Calu3 (cell line): ENCODE results near the gene GOLT1B. TPM values are rescaled to one million over a fixed set of nuclear protein-coding genes. Genes with fewer than 3 reads are reported as not detected.

Experiments used
- BruUV-seq: library from RNA; stranded (reverse); fragments of 400-500 nt; replicated peaks from 2 replicates; lab custom pipeline; 2021; lab: Mats Ljungman, UMichigan
- CTCF ChIA-PET: fragments of 300-600 bp; sonication (Branson Sonifier 250); formaldehyde crosslinking; loops from one replicate; lab custom pipeline; 2022; ENCODE audit warnings: antibody characterized with exemption; lab: Charles Lee
- DNase-seq: peaks from one replicate; pipeline ENCODE4 v3.0.0; 2022
- H3K27ac Mint-ChIP-seq: one replicate; pipeline ENCODE4 v1.8.0; 2022; ENCODE audit warnings: mixed read lengths; ENCODE audit not compliant: unreplicated experiment
- H3K27me3 Mint-ChIP-seq: one replicate; pipeline ENCODE4 v1.8.0; 2022; ENCODE audit warnings: mixed read lengths; ENCODE audit not compliant: unreplicated experiment
- H3K36me3 Mint-ChIP-seq: one replicate; pipeline ENCODE4 v1.8.0; 2022; ENCODE audit warnings: mild to moderate bottlenecking, moderate library complexity, mixed read lengths; ENCODE audit not compliant: insufficient read depth, unreplicated experiment
- H3K4me1 Mint-ChIP-seq: one replicate; pipeline ENCODE4 v1.8.0; 2022; ENCODE audit warnings: mild to moderate bottlenecking, low read depth, mixed read lengths; ENCODE audit not compliant: unreplicated experiment
- H3K4me3 Mint-ChIP-seq: one replicate; pipeline ENCODE4 v1.8.0; 2022; ENCODE audit warnings: mild to moderate bottlenecking, low read depth, moderate library complexity, mixed read lengths; ENCODE audit not compliant: unreplicated experiment
- H3K9me3 Mint-ChIP-seq: one replicate; pipeline ENCODE4 v1.8.0; 2022; ENCODE audit warnings: low read depth, mixed read lengths; ENCODE audit not compliant: unreplicated experiment
- intact Hi-C: fragments of 100-400 bp; cut with micrococcal nuclease; formaldehyde crosslinking; loops from one replicate; pipeline ENCODE4 v1.10.0; 2022; ENCODE audit not compliant: unreplicated experiment
- total RNA-seq: library from RNA; stranded (reverse); gene quantifications from 2 replicates; pipeline ENCODE4 v1.2.3, GENCODE V29; 2022
- TF ChIP-seq, protein P1 (sequence below): fragments of 200-600 bp; IDR thresholded peaks from one replicate; pipeline ENCODE4 v1.8.0; 2022; ENCODE audit warnings: antibody characterized with exemption; ENCODE audit not compliant: unreplicated experiment

The GOLT1B gene
- total RNA-seq, 1 experiment from 2014 or later = 30.7 TPM

DNA sequence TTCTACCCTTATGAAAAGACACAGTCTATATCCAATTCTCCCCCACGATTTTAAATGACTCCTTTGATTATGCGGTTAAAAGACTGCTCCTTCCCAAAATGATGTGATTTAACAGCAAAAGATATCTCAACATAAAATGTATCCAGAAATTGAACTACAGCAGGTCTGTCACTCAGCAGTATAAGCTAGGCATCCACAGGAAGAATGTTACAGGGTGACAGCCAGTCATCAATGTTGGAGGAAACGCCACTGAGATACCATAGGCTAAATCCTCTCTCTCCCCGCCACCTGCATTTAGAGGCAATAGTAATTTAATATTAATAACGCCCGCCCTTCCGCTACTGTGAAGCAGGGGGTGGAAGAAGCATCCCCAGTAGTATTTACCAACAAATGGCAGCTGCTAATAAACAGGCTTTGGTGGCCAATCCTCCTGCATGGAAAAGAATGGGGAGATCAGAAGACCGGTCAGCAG lies 767 bp upstream of the GOLT1B start:
- TF ChIP-seq, protein P1, sequence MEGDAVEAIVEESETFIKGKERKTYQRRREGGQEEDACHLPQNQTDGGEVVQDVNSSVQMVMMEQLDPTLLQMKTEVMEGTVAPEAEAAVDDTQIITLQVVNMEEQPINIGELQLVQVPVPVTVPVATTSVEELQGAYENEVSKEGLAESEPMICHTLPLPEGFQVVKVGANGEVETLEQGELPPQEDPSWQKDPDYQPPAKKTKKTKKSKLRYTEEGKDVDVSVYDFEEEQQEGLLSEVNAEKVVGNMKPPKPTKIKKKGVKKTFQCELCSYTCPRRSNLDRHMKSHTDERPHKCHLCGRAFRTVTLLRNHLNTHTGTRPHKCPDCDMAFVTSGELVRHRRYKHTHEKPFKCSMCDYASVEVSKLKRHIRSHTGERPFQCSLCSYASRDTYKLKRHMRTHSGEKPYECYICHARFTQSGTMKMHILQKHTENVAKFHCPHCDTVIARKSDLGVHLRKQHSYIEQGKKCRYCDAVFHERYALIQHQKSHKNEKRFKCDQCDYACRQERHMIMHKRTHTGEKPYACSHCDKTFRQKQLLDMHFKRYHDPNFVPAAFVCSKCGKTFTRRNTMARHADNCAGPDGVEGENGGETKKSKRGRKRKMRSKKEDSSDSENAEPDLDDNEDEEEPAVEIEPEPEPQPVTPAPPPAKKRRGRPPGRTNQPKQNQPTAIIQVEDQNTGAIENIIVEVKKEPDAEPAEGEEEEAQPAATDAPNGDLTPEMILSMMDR = no peak
- CTCF ChIA-PET = interaction anchor here (0.7 kb wide), 1 partner anchor 943 kb away, joined by 3 read pairs; no protein-coding TSS in a partner anchor

DNA sequence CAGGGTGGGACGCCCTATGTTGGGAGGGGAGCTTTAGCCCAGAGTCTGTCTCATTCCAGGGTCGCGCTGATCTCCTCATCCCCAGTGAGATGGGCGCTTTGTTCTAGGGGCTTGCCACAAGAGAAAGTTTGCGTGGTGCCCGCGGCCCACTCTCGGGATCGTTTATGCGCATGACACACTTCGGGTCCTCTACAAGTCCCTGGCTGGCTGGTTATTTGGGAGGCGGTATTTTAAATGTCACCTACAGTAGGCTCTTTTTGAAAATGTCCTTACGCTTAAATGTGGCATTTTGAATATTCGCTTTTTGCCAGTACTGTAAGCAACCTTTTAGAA lies 541 bp downstream of the GOLT1B start:
- BruUV-seq = no TSS peak
- CTCF ChIA-PET = no interaction called here
- no peaks in the 10 kb centered on the region for H3K27me3 Mint-ChIP-seq
- intact Hi-C loops = loop anchor here (5.0 to 10.0 kb wide), 2 partner anchors 65 to 183 kb away; partner anchors contain the start of gene PYROXD1
- no peak overlapping the region for H3K27ac Mint-ChIP-seq
- no peak overlapping the region for H3K4me3 Mint-ChIP-seq
- TF ChIP-seq, protein P1 = no peak
- no peaks in the 10 kb centered on the region for H3K9me3 Mint-ChIP-seq
- H3K4me1 Mint-ChIP-seq = peaks cover 9% of the 10 kb centered on the region
- peak; percentile 5 for DNase-seq
- no peaks in the 10 kb centered on the region for H3K36me3 Mint-ChIP-seq

More for the DNA sequence above, 767 bp upstream of the GOLT1B start:
- no peak overlapping the region for H3K27ac Mint-ChIP-seq
- no peaks in the 10 kb centered on the region for H3K9me3 Mint-ChIP-seq
- no peak for DNase-seq
- no peaks in the 10 kb centered on the region for H3K27me3 Mint-ChIP-seq
- peaks cover 9% of the 10 kb centered on the region for H3K4me1 Mint-ChIP-seq
- no peaks in the 10 kb centered on the region for H3K36me3 Mint-ChIP-seq
- H3K4me3 Mint-ChIP-seq = no peak overlapping the region
- TSS peak; percentile 53 for BruUV-seq
- intact Hi-C loops = loop anchor here (5.0 to 10.0 kb wide), 2 partner anchors 64 to 184 kb away; partner anchors contain the start of gene PYROXD1

DNA sequence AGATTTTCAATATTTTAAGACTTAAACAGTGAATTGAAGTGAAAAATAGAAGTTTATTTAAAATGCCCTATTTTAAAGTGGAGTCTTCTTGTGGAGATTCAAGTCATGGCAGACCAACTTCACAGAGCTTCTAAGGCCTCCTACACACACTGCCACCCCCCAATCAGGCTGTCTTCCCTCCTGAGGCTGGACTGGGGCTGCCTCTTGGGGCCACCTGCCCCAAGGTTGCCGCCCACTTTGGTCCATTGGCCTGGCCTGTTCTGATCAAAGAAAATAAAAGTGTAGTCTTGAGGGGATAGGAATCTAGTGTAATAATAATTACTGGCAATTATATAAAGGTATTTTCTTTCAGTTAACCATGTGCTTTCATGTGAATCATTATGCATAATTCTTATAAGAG lies 1.3 kb downstream of the GOLT1B start:
- BruUV-seq = TSS peak; percentile 53
- CTCF ChIA-PET = no interaction called here
- Mint-ChIP-seq H3K9me3 (no peaks in the 10 kb centered on the region), H3K36me3 (no peaks in the 10 kb centered on the region), H3K4me1 (peaks cover 9% of the 10 kb centered on the region), H3K4me3 (no peak overlapping the region), H3K27ac (no peak overlapping the region), H3K27me3 (no peaks in the 10 kb centered on the region)
- TF ChIP-seq, protein P1 = no peak
- DNase-seq = no peak
- intact Hi-C loops = loop anchor here (5.0 to 10.0 kb wide), 2 partner anchors 66 to 182 kb away; partner anchors contain the start of gene PYROXD1

DNA sequence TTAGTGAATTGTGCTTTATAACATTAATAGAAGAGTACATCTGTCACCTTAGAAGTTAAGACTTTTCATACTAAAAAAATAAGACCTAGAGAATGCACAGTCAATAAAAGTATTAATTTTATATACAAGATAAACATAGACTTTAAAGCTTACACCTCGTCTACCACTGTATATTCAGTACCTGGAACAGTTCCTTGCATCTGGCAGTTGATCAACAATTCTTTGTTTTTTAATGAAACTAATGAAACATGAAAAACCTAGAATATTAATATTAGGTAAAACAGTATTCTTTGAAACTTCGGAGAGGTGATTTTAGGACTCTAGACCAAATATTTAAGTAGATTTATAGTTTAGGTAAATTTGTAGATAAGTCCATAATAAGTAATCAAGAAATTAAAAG lies 4.3 kb downstream of the GOLT1B start:
- H3K9me3 Mint-ChIP-seq = no peaks in the 10 kb centered on the region
- H3K4me3 Mint-ChIP-seq = no peak overlapping the region
- H3K27ac Mint-ChIP-seq = no peak overlapping the region
- intact Hi-C loops = loop anchor here (10.0 kb wide), 1 partner anchor 179 kb away; no protein-coding TSS in a partner anchor
- TF ChIP-seq, protein P1 = no peak
- DNase-seq = no peak
- H3K27me3 Mint-ChIP-seq = no peaks in the 10 kb centered on the region
- no TSS peak for BruUV-seq
- H3K4me1 Mint-ChIP-seq = peaks cover 9% of the 10 kb centered on the region
- no peaks in the 10 kb centered on the region for H3K36me3 Mint-ChIP-seq
- CTCF ChIA-PET = no interaction called here
